GM19035 (cell line): ENCODE results near the gene PTPRN2.

Experiments
- ATAC-seq: cut with Tn5 transposase; IDR thresholded peaks from one replicate; pipeline ENCODE4 v1.9.1; 2021; ENCODE audit not compliant: unreplicated experiment

The PTPRN2 gene

DNA sequence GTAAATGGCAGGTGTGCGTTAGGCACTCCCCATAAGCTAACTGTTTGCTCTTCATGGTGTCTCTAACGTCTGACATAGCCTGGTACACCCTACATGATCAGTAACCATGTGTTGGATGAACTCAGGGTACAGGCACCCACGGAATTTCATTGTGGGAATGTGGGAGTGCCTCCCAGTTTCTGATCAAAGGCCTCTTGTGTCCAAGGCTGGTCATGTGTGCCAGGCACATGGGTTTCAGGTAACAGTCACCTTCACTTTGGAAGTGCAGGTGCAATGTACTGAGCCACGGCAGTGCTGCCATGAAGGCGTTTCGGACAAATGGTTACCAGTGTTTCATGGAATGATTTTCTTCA, 952.5 kb downstream of the PTPRN2 start:
- no peak for ATAC-seq

GRCh38 chr7:157634401-157635147, 953.0 kb downstream of the PTPRN2 start:
- no peak for ATAC-seq

- ATAC-seq: no peak
Measured at GRCh38 chr7:157633465-157634185, 954.0 kb downstream of the PTPRN2 start.

DNA sequence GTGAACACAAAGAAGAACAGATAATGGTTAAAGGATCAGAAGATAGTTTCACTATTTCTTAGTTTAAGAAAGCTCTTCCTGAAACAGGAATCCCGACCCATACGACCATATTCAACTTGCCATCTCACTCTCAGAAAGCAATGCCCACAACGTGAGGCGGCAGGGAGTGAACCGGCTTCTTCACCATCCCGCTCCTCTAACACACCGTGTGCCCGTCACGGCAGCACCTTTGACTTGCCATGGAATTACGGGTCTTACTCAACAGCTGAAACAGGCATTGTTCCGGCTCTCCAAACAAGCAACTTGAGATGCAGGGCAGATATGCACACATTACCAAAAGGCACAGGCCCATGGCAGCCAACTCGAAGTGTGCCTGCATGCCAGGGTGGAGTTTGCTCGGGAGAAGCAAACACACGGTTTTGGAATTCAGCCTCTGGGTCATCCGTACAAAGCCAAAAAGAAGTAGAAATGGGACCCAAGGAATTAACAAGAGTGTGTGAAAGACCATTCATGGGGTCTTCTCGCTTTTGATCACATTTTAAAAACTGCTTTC, 957.2 kb downstream of the PTPRN2 start:
- no peak for ATAC-seq

GRCh38 chr7:157628456-157628855, 959.2 kb downstream of the PTPRN2 start:
- ATAC-seq: no peak

DNA sequence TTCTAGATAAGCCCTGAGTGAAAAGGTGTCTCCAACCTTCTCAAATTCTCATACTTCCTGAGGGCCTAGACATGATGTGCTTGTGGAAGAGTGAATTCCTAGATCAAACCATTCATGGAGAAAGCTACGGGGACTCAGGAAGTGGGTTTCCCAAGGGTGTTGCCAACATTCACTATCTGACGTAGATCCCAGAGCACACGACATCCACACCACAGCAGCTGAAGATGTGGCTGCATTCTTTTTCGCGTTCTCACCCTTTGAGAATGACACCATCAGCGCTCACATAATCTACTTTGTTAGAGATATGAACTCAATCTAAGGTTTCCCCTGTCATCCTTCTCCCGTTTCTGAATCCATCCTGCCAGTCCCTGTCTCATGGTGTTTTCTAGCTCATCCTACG, 960.0 kb downstream of the PTPRN2 start:
- no peak for ATAC-seq

DNA sequence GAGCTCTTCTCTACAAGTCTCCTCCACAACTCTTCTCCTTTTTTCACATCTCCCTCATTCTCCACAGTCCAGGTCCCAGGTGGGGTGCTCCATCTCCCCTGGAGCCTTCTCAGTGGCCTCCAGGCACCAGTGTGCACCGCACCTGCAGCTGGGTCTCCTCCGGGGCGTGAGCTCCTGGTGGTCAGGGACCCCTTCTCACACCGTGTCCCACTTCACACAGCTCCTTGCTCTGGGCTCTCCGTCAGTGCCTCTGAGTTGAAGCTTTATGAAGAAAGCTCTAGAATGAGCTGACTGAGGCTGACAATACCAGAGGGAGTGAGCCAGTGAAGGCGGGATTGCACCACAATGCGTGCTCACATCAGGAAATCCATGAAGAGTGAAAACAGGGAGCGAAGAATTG, 960.6 kb downstream of the PTPRN2 start:
- ATAC-seq: no peak

DNA sequence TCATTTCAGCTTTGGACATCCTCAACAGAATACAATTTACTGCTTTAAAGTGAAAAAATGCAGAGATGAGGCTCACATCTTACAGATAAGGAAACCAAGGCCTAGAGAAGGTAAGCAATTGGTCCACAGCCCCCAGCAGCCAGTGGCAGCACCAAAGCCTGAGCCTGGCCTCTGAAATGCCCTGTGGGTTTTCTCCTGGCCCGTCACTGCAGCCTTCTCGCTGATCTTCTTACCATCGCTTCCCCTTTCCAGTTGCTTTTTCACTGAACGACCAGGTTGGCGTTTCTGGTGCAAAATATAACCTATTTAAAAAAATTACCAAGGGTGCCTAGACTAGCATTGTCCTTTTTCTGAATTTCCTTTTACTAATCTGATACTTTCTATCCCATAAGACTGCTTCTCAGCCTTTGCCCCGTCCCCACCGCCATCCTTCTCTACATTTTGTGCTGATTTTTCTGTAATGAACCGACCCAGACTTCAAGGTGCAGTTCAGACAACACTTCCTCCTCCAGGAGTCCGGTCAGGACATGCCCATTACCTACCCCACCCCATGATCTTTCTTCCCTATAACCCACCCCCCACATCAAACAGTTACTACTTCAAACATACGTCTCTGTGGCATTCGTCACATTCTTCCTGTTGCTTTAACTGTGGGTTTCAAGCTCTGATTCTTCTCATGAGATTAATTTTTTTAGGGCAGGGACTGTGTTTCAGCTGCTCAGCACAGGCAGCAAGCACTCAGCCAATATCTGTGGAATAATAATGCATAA, 961.5 kb downstream of the PTPRN2 start:
- no peak for ATAC-seq

DNA sequence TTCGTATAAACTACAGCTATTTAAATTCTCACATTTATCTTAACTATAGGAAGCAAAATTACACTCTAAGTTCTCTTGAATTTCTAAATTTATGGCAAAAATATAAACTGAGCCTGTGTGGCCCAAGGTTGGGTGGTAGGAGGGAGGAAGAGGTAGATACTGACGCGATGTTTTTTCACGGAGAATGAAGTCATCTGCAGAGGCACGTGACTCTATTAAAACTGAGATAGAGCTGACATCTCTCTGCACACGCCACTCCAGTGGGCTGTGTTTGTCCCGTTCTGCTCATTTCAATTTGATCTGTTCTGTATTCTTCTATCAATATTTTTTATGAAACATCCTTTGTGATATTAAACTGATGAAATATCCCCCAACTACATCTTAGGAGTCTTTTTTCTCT, 964.1 kb downstream of the PTPRN2 start:
- no peak for ATAC-seq

DNA sequence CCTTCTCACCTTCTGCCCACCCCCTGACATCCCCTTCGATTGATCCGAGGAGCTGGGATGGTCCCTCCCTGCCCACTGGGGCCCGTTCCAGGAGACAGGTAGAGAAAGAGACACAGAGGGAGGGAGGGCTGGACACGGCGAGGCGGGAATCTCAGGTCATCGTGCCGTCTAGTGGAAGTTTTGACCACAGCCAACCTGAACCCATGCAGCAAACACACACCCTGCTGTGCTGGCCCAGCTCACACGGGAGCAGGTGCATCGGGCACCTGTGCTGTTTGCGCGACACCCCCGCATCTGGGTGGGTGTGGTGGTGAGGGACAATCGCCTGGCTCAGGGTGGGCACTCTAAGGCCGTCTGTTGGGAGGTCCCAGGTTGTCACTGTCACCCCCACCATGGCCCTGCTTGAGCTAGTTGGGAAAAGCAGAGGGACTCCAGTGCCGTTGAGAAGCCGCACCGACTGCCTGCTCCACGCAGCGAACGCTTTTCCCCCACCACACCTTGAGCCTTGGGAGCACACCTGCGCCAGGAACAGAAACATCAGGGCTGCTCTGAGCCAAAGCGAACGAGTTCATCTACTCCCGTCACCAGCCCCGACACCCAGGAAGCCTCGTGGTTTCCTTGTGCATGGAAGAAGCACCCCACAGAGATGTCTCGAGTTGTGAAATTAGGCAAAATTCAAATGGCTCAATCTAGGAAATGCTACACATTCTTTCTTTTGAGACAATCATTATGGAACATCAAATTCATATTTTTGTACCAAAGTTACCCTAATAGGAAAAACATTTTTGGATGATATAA, 965.0 kb downstream of the PTPRN2 start:
- no peak for ATAC-seq

DNA sequence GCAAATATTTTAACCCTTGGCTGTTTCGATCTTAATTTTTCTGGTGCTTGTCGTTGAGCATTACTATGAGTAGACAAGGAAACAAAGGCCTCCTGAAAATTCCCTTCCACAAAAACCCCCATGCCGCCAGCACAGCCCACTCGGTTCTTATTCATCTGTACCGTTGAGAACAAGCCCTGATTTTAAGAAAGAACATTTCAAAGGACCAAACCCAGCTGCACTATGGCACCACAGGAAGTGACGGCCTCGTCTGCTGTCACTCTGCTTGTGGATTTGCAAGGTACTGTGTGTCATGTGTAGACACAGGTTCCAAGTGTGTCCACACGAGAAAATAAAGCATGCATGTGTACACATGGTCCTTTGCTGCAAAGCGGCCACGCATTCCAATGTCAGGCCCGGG, 965.6 kb downstream of the PTPRN2 start:
- ATAC-seq: no peak

DNA sequence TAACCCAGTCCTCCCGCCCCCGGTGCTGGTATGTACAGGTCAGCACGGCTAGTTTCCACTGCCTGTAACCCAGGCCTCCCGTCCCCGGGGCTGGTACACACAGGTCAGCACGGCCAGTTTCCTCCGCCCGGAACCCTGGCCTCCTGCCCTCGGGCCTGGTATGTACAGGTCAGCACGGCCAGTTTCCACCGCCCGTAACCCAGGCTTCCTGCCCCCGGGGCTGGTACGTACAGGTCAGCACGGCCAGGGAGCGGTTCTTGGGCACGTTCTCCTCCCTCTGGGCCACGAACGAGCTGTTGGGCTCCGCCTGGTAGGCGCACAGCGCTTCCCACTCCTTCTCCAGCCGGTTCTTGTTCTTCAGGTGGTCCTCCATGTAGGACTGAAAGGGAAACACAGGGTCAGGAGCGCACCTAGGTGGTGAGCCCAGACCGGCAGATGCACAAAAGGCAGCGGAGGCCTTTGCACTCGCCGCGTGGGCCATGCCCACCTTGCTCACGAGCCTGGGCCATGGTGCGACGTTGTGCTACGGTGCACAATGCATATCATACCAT, 966.4 kb downstream of the PTPRN2 start:
- ATAC-seq: no peak

DNA sequence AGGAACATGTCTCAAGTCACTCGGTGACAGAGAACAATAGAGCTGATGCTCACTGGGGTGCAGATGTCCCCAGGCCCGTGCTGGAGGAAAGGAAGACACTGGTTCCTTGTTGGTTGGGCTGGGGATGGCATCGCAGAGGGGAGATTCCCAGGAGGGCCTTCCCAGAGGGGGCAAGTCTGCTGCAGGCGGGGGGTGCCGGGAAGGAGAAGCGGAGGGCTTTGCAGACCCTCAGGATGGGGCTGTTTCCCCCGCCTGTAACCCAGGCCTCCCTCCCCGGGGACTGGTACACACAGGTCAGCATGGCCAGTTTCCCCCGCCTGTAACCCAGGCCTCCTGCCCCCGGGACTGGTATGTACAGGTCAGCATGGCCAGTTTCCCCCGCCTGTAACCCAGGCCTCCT, 967.0 kb downstream of the PTPRN2 start:
- ATAC-seq: no peak

- ATAC-seq: no peak
Measured at GRCh38 chr7:157619753-157620525, 967.7 kb downstream of the PTPRN2 start.

- no peak for ATAC-seq
Measured at GRCh38 chr7:157618823-157619606, 968.6 kb downstream of the PTPRN2 start.

DNA sequence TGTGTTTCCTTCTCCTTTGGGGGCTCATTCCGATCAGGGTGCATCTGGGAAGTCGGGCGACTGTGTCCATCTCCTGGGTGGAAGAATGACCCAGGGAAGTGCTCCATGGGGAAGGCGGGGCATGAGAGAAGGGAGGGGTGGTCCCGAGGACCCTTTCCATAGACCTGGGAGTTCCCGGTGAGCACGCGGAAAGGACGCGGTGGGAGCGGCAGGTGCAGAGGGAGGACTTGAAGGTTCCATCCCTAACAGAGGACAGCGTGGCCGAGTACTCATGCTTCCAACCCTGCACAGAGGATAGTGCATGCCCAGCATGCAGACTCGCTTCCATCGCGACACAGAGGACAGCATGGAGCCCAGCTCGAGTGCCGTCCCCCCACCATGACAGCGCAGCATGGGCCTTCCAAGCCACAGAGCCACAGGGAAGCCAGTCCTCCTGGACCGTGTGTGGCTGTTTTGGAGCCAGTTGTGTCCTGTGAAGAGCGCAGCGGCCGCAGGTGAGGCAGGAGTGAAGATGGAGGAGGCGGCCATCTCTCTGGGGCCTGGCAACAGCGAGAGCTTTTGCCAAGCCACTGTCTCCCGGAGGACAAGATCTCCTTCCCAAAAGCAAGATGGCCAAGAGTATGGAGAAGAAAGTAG, 969.4 kb downstream of the PTPRN2 start:
- no peak for ATAC-seq

DNA sequence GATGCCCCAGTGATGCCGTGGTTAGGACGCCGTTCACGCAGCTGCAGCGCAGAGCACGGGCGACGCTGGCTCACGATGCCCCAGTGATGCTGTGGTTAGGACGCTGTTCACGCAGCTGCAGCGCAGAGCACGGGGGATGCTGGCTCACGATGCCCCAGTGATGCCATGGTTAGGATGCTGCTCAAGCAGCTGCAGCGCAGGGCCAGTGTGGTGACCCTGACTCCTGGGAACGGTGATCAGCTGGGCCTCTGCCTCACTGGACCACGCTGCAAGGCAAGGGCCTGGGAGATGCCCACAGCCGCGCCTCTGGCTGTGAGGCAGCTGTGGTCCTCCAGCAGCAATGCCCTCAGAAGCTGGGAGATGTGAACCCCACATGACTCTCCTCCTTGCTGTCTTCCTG, 970.2 kb downstream of the PTPRN2 start:
- ATAC-seq: no peak

GRCh38 chr7:157616931-157617330, 970.7 kb downstream of the PTPRN2 start:
- no peak for ATAC-seq

- ATAC-seq: no peak
Measured at GRCh38 chr7:157616426-157616825, 971.2 kb downstream of the PTPRN2 start.
